Measurements from ENCODE around the gene RBM47. TPM values are rescaled to one million over a fixed set of nuclear protein-coding genes. Genes with fewer than 3 reads are reported as not detected.

The RBM47 gene
- total RNA-seq, 2 experiments from 2014 or later = 2.7 to 3.1 TPM

DNA sequence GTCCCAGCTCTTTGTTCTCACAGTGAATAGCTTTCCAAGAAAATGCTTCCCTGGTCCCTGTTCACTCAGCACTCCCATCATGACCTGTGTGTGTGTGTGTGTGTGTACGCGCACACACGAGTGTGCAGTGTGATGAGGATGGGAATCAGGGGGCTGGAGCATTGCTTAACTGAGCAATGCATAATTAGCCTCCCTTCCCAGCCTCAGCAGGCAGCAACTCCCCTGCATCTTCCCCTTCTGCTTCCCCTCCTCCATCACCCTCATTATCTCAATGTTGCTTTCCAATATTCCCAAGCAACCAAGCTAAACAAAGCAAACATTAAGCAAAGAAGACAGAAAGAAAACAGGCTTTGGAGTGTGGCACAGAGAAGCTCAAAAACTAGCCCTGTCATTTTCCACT lies 137.0 kb downstream of the RBM47 start:
- ATAC-seq (ENCODE audit: low read depth) = no peak
- DNase-seq = no peak
- Mint-ChIP-seq H3K27me3 (peaks cover 16% of the 10 kb centered on the region), H3K4me3 (no peak overlapping the region), H3K27ac (no peak overlapping the region), H3K36me3 (no peaks in the 10 kb centered on the region), H3K9me3 (no peaks in the 10 kb centered on the region), H3K4me1 (peaks cover 15% of the 10 kb centered on the region)
- POLR2A ChIA-PET = no interaction called here

DNA sequence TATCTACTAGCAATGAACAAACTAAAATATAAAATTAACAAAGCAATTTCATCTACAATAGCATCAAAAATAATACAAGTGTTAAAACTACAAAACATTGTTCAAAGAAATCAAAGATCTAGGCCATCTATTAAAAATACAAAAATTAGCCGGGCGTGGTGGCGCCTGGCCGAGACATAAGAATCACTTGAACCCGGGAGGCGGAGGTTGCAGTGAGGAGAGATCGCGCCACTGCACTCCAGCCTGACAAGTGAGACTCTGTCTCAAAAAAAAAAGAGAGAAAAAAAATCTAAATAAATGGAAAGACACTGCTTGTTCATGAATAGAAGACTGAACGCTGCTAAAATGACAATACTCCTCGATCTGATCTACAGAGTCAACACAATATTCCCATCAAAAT lies 139.2 kb downstream of the RBM47 start:
- Mint-ChIP-seq H3K4me3 (no peak overlapping the region), H3K36me3 (peaks cover 8% of the 10 kb centered on the region), H3K27me3 (peaks cover 16% of the 10 kb centered on the region), H3K9me3 (peaks cover 7% of the 10 kb centered on the region), H3K27ac (no peak overlapping the region), H3K4me1 (peaks cover 6% of the 10 kb centered on the region)
- DNase-seq = no peak
- POLR2A ChIA-PET = no interaction called here
- ATAC-seq (ENCODE audit: low read depth) = no peak

DNA sequence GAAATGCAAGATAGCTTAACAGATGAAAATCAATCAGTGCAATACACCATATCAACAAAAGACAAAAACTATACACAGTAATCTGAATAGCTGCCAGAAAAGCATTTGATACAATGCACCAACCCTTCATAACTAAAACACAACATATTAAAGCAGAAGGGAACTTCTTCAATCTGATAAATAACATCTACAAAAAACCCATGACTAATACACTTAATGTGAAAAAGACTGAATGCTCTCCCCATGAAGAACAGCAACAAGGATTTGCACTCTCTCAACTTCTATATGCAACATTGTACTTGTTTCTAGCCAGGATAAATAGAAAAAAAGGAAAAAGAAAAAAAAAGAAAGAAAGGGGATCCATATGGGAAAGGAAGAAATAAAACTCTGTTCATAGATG lies 139.7 kb downstream of the RBM47 start:
- H3K4me3 Mint-ChIP-seq = no peak overlapping the region
- H3K27ac Mint-ChIP-seq = no peak overlapping the region
- peaks cover 8% of the 10 kb centered on the region for H3K9me3 Mint-ChIP-seq
- DNase-seq = no peak
- peaks cover 8% of the 10 kb centered on the region for H3K36me3 Mint-ChIP-seq
- ATAC-seq (ENCODE audit: low read depth) = no peak
- H3K4me1 Mint-ChIP-seq = peaks cover 6% of the 10 kb centered on the region
- POLR2A ChIA-PET = no interaction called here
- peaks cover 16% of the 10 kb centered on the region for H3K27me3 Mint-ChIP-seq

DNA sequence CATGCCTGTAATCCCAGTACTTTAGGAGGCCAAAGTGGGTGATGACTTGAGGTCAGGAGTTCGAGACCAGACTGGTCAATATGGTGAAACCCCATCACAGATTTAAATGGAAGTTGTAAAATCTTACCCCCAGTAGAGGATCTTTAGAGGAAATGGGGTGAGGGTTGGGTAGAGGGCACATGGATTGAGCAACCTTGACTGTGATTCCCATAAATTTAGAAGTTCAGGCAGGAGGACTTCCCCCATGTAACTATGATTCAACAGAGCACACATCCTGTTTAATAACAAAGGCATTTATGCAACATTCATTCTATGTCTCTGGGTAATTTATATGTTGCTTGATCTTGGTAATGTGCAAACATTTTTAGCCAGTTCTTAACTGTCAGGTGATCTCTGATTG lies 143.1 kb downstream of the RBM47 start:
- H3K36me3 Mint-ChIP-seq = peaks cover 10% of the 10 kb centered on the region
- DNase-seq = no peak
- POLR2A ChIA-PET = no interaction called here
- H3K27ac Mint-ChIP-seq = no peak overlapping the region
- H3K27me3 Mint-ChIP-seq = peaks cover 27% of the 10 kb centered on the region
- peaks cover 10% of the 10 kb centered on the region for H3K9me3 Mint-ChIP-seq
- no peak for ATAC-seq (ENCODE audit: low read depth)
- H3K4me1 Mint-ChIP-seq = peaks cover 3% of the 10 kb centered on the region
- H3K4me3 Mint-ChIP-seq = no peak overlapping the region

- POLR2A ChIA-PET = no interaction called here
- H3K36me3 Mint-ChIP-seq = peaks cover 10% of the 10 kb centered on the region
Measured at GRCh38 chr4:40484346-40485090, 145.1 kb downstream of the RBM47 start.

GRCh38 chr4:40482985-40483647 lies 146.5 kb downstream of the RBM47 start:
- ATAC-seq (ENCODE audit: low read depth) (no peak), DNase-seq (no peak)
- Mint-ChIP-seq H3K4me1 (peaks cover 11% of the 10 kb centered on the region), H3K27ac (peak overlapping the region; percentile 58), H3K4me3 (no peak overlapping the region), H3K27me3 (peaks cover 14% of the 10 kb centered on the region), H3K9me3 (peaks cover 10% of the 10 kb centered on the region), H3K36me3 (peaks cover 10% of the 10 kb centered on the region)
- POLR2A ChIA-PET = no interaction called here

More at GRCh38 chr4:40484346-40485090, 145.1 kb downstream of the RBM47 start:
- H3K4me3 Mint-ChIP-seq = no peak overlapping the region
- peaks cover 20% of the 10 kb centered on the region for H3K27me3 Mint-ChIP-seq
- peaks cover 10% of the 10 kb centered on the region for H3K9me3 Mint-ChIP-seq
- DNase-seq = no peak
- H3K27ac Mint-ChIP-seq = no peak overlapping the region
- peaks cover 11% of the 10 kb centered on the region for H3K4me1 Mint-ChIP-seq
- no peak for ATAC-seq (ENCODE audit: low read depth)

DNA sequence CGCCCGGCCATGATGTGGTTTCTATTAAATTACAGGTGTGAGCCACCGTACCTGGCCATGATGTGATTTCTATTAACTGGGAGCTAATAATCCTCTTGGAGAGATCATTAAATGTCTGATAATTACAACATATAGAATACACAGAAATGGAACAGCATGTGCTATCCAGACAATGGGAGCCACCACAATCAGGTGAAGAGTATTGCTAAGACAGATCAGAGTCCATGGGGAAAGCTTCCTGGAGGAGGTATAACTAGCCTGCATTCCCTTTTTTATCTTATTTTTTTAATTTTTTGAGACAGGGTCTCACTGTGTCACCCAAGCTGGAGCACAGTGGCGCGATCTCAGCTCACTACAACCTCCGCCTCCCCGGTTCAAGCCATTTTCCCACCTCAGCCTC lies 147.7 kb downstream of the RBM47 start:
- ATAC-seq (ENCODE audit: low read depth) (no peak), DNase-seq (no peak)
- POLR2A ChIA-PET = no interaction called here
- Mint-ChIP-seq H3K4me3 (no peak overlapping the region), H3K4me1 (peaks cover 11% of the 10 kb centered on the region), H3K27ac (no peak overlapping the region), H3K36me3 (peaks cover 10% of the 10 kb centered on the region), H3K9me3 (peaks cover 10% of the 10 kb centered on the region), H3K27me3 (peaks cover 14% of the 10 kb centered on the region)

- H3K27me3 Mint-ChIP-seq = peaks cover 14% of the 10 kb centered on the region
- H3K4me1 Mint-ChIP-seq = peaks cover 12% of the 10 kb centered on the region
- H3K27ac Mint-ChIP-seq = no peak overlapping the region
- ATAC-seq (ENCODE audit: low read depth) (no peak), DNase-seq (no peak)
- POLR2A ChIA-PET = interaction anchor here (0.5 kb wide), 1 partner anchor 9 kb away, joined by 3 read pairs; no protein-coding TSS in a partner anchor
- H3K36me3 Mint-ChIP-seq = peaks cover 2% of the 10 kb centered on the region
- H3K4me3 Mint-ChIP-seq = no peak overlapping the region
- peaks cover 2% of the 10 kb centered on the region for H3K9me3 Mint-ChIP-seq
Measured at GRCh38 chr4:40480291-40480690, 149.4 kb downstream of the RBM47 start.

- Mint-ChIP-seq H3K4me1 (peaks cover 14% of the 10 kb centered on the region), H3K27me3 (peaks cover 10% of the 10 kb centered on the region), H3K9me3 (peaks cover 2% of the 10 kb centered on the region), H3K36me3 (no peaks in the 10 kb centered on the region), H3K4me3 (no peak overlapping the region), H3K27ac (no peak overlapping the region)
- DNase-seq (no peak), ATAC-seq (ENCODE audit: low read depth) (no peak)
- POLR2A ChIA-PET = no interaction called here
Measured at GRCh38 chr4:40479378-40479777, 150.3 kb downstream of the RBM47 start.

DNA sequence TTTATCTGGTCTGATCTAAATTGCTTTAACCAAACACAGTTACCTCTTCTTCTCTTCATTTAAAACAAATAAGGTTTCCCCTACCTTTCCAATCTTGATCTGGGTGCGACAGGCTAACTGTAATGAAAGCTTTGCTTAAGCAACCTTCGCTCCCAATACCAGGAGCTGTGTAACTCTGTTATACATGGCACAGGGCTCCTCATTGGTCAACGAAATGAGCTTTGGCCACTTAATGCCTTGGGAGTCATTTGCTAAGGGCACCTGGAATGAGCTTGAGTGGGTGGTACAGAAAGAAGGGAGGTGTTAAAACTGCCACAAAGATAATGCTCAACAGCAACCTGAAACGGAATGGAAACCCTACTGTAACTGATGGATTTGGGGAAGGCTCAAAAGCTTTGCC lies 154.1 kb downstream of the RBM47 start:
- Mint-ChIP-seq H3K27me3 (no peaks in the 10 kb centered on the region), H3K27ac (no peak overlapping the region), H3K4me3 (no peak overlapping the region), H3K9me3 (no peaks in the 10 kb centered on the region), H3K4me1 (peaks cover 10% of the 10 kb centered on the region), H3K36me3 (peaks cover 1% of the 10 kb centered on the region)
- no peak for ATAC-seq (ENCODE audit: low read depth)
- DNase-seq = no peak
- POLR2A ChIA-PET = no interaction called here

DNA sequence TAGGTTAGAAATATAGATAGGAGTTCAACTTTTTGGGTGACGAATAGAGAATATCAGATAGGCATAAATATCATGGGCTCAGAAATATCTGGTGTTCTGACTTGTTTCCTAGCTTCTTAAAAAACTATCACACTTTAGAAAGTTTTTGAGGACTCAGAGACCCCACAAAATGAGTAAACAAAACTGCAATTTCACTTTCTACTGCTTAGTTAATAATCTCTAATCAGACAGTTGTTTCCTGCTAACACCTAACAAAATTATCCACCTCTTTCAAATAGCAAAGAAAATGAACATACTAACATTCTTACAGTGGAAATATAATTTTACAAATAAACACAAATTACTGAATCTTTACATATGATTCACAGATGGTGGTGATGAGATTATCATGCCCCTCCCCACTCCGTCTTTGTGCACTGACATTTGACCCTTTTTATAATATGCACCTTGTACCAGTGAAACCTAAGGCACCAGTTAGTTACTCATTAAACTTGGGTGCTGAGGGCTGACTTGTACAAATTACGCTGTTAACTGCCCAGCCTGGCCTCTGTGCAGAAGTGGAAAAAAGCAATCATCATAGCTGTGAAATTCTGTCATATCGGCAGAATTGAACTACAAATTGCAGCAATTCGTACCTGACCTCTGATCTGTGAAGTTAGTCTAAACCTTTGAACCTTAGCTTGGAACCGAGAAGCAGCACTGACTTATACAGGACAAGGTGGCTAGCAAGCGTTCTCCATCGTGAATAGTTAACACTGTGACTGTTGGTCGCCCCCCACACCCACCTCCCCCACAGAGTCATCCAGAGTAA lies 155.9 kb downstream of the RBM47 start:
- no peak overlapping the region for H3K27ac Mint-ChIP-seq
- H3K4me3 Mint-ChIP-seq = no peak overlapping the region
- peaks cover 1% of the 10 kb centered on the region for H3K27me3 Mint-ChIP-seq
- POLR2A ChIA-PET = no interaction called here
- ATAC-seq (ENCODE audit: low read depth) = no peak
- peaks cover 1% of the 10 kb centered on the region for H3K36me3 Mint-ChIP-seq
- no peaks in the 10 kb centered on the region for H3K9me3 Mint-ChIP-seq
- peaks cover 5% of the 10 kb centered on the region for H3K4me1 Mint-ChIP-seq
- no peak for DNase-seq

GRCh38 chr4:40471923-40472322 lies 157.7 kb downstream of the RBM47 start:
- DNase-seq = no peak
- Mint-ChIP-seq H3K9me3 (no peaks in the 10 kb centered on the region), H3K27ac (no peak overlapping the region), H3K27me3 (peaks cover 2% of the 10 kb centered on the region), H3K4me1 (peaks cover 5% of the 10 kb centered on the region), H3K36me3 (peaks cover 1% of the 10 kb centered on the region), H3K4me3 (no peak overlapping the region)
- POLR2A ChIA-PET = no interaction called here
- no peak for ATAC-seq (ENCODE audit: low read depth)

- DNase-seq (no peak), ATAC-seq (ENCODE audit: low read depth) (no peak)
- no peak overlapping the region for H3K4me3 Mint-ChIP-seq
- POLR2A ChIA-PET = no interaction called here
- H3K9me3 Mint-ChIP-seq = no peaks in the 10 kb centered on the region
- H3K4me1 Mint-ChIP-seq = no peaks in the 10 kb centered on the region
- H3K27ac Mint-ChIP-seq = no peak overlapping the region
- peaks cover 2% of the 10 kb centered on the region for H3K27me3 Mint-ChIP-seq
- H3K36me3 Mint-ChIP-seq = peaks cover 1% of the 10 kb centered on the region
Measured at GRCh38 chr4:40466789-40467188, 162.9 kb downstream of the RBM47 start.
